ENCODE data around the gene FRK.

The FRK gene

DNA sequence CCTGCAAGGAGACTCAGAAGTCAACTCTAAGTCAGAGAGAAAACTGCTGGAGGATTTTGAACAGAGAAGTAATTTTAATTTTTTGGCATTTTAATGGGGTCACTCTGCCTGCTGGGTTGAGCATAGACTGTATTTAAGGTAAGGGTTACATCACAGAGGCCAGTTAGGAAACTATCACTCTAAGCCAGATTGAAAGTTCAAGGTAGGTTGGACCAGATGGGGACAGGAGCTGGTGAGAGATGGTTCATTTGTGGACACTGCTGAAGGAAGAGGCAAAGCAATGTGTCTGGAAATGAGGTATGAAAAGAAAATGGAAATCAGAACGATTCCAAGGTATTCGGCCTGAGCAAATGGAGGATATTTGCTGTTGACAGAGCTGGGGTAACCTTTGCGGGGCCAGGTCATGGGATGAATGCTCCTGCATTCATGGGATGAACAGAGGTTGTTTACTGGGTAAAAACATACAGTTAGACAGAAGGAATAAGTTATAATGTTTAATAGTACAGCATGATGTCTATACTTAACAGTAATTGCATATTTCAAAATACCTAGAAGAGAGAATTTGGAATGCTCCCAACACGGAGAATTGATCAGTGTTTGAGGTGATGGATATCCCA lies 26.9 kb downstream of the FRK start:
- DNase-seq: no peak

DNA sequence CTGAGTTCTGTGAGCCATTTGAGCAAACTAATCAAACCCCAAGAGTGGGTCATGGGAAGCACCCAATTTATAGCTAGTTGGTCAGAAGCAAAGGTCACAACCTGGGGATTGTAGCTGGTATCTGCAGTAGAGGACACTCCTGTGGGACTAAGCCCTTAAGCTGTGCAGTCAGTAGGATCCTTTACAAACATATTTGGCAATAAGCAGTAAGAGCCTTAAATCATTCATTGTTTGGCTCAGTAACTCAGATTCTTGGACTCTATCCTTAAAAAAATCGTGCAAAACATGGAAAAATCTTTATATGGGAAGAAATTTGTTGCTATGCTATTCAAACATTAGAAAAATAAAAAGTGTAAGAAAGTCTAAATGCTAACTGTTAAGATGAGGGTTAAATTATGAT lies 29.9 kb downstream of the FRK start:
- DNase-seq: no peak

DNA sequence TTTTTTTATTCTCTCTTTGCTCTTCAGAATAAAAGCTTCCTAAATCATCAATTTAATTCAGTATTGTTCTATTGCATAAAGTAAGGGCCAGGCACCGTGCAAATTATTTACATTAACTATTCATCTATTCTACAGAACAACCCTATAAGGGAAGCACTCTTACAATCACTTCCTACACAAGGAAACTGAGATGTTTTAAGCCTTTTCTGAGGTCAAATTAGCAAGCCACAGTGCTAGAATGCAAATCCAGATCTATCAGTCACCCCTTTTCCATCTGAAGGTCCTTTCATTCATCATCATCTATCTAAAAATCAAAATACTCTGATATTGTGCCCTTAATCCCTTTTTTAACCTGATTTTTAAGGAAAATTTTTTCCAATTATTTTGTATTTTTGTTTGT lies 31.2 kb downstream of the FRK start:
- no peak for DNase-seq

- no peak for DNase-seq
Observed at GRCh38 chr6:116028233-116028632, 32.5 kb downstream of the FRK start.

GRCh38 chr6:116027801-116028200 lies 32.9 kb downstream of the FRK start:
- no peak for DNase-seq

- DNase-seq: no peak
Observed at GRCh38 chr6:116025405-116025804, 35.3 kb downstream of the FRK start.

- no peak for DNase-seq
Observed at GRCh38 chr6:116022841-116023445, 37.7 kb downstream of the FRK start.

DNA sequence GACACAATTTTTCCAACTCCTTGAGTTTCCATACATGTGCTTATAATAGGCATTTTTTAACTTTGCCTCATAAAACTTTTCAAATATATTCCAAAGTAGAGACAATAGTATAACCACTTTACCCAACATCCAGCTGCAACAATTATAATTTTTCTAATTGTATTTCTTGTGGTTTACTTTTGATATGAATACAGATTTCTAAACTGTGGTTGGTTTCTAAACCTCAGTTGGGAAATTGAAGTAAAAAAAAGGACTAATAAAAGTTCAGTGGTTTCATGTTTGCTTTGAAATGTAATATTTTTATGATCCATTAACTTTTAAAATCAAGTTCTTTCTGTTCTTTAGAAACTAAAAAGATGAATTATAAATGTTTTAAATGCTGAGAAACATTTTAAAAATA lies 40.0 kb downstream of the FRK start:
- no peak for DNase-seq

- no peak for DNase-seq
Observed at GRCh38 chr6:116019428-116019827, 41.3 kb downstream of the FRK start.

DNA sequence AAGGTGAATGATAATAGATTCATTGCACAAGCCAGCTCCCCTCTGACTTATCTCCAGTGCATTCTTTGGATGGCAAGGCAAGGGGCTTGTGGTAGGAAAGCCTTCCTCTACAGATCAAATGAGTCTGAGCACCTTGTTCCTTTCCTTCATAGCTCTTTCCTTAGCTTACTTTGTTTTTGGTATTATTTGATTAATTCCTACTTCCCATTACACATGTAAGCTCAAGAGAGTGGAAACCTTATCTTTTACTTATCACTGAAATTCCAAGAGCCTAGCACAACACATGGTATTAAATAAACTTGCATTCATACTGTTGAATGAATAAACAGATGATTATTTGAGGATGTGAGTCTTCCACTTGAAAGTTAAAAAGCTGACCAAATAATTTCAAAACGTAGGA lies 41.7 kb downstream of the FRK start:
- no peak for DNase-seq

DNA sequence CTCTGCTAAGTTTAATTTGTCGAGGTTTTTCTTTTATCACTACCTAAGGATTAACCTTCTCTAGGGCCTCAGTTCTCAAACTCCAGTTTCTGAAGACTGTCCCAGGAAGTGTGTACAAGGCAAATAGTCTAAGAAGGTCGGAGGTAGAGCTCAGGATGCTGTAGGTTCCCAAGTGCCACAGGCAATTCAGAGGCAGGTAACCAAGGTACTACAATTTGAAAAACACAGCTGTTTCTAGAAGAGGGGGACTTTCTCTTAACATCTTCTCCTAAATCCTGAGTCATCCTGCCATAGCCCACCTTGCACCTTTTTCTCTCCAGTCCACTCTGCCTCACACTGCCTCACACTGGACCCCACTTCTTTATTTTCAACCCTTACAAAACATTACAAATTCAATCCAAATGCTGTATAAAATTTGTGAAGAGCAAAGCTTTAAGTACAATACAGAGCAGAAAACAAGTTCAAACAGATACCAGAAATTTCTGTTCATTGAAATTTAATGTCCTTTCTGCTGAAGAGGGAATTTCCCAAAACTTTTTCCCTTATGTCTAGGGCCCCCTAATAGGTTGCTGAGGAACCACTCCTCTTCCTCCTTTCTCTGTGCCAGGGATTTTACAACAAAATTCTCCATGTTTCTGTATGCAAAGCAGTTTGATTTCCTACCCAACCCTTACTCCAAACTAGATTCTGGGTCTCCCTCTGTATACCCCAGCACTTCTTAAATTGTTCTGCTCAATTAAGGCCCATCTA lies 43.0 kb downstream of the FRK start:
- DNase-seq: no peak

DNA sequence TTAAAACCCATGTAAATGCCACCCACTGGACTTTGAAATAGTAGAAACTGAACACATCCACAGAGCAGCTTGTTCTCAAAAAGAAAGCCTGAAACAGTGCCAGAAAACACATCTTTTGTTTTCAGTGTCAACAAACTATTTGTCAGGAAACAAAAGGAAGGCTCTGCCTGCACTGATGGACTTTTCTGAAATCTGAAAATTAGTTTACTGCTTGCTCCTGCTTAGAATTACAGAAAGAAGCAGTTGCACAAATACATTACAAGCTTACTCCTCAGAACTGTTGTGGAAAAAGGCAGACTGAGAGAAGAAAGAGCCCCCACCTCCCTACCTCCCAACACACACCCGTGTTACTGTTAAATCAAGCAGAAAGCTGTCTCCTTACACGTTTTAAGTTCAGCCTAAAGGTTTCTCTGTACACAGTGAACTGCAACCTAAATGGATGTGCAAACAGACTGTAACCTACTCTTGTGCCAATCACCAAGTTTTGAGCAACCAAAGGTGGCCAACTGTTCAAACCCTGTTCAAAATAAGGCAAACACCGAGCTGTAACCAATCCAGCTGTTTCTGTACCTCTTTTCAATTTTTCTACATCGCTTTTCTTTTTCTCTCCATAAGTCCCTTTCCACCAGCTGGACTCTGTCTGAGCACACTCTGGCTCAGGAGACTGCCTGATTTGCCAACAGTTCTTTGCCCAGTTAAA lies 43.7 kb downstream of the FRK start:
- no peak for DNase-seq

DNA sequence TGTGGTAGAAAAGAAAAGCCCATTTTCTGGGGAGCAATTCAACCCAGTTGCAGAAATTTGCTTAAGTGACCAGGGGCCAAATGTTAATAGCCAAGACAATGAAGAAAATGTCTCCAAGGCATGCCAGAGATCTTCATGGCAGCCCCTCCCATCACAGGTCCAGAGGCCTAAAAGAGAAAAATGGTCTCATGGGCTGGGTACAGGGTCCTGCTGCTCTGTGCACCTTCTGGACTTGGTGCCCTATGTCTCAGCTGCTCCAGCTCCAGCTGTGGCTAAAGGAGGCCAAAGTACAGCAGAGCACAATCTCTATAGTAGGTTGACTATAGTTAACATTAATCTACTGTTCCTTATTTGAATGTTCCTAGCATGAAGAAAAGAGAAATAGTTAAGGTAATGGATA lies 44.7 kb downstream of the FRK start:
- DNase-seq: no peak

DNA sequence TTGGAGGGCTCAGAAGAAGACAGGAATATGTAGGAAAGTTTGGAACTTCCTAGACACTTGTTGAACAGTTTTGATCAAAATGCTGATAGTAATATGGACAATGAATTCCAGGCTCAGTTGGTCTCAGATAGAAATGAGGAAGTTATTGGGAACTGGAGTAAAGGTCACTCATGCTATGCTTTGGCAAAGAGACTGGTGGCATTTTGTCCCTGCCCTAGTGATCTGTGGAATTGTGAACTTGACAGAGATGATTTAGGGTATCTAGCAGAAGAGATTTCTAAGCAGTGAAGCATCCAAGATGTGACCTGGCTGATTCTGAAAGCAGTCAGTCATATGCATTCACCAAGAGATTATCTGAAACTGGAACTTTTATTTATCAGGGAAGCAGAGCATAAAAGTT lies 45.1 kb downstream of the FRK start:
- no peak for DNase-seq

GRCh38 chr6:116012951-116013350 lies 47.7 kb downstream of the FRK start:
- no peak for DNase-seq

GRCh38 chr6:116012471-116012949 lies 48.2 kb downstream of the FRK start:
- no peak for DNase-seq

DNA sequence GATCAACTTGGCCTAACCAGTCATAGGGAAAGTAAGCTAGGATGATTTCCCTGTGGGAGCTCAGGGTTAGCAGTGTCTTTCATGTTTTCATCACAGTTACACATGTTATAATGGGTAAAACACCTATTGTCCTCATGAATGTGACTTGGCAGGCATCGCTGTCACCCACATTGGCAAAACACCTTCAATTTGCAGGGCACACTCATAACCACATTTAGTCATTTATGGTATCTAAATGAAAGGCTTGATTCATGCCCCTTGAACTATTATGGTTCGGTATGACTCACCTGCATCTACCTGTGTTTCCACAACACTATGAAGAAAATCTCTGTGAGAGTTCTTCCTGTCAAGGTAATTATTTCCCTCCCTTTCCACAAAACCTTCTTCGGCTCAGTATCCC lies 49.2 kb downstream of the FRK start:
- peak; percentile 50 for DNase-seq

DNA sequence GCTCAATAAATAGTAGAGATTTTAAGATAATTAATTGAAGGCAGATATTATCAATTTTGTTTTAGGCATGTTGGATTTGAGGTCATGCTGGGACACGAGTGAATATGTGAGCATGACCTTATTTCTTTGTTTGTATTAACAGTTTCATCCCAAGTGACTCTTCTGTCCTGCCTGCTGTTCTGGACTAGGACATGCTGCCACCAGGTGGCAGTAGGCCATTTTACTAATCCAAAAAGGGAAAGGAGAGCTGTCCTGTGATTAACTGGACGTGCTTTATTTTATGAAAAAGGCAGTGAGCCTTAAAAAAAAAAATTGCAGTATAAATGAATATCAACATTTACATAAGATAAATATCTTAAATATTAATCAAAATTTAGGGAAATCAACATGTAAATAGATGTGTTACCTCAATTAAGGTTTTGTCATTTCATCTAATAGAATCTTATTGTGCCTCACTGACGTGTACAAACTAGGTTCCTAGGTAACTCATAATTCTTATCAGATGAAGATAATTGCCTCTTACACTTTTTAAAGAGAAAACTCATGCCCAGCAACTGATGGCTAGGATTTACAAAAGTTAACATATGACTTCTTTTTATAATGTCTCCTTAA lies 49.8 kb downstream of the FRK start:
- DNase-seq: peak; percentile 47

DNA sequence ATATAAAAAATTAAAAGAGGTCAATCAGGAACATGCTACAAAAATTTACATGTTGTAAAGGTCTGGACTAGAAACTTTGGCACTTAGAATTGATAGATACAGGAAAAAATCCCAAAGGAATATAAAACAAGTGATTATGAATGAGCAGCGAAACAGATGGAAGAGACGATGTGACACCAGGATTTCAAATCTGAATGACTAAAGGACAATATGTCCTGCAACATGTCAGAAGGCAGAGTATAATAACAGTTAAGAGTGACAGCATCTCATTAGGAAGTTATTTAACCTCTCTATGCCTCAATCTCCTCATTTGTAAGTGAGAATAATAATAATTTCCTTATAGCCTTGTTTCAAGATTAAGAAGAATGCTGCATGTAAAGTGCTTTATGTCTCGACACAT lies 50.3 kb downstream of the FRK start:
- DNase-seq: no peak

- DNase-seq: no peak
Observed at GRCh38 chr6:116008470-116009243, 52.0 kb downstream of the FRK start.

DNA sequence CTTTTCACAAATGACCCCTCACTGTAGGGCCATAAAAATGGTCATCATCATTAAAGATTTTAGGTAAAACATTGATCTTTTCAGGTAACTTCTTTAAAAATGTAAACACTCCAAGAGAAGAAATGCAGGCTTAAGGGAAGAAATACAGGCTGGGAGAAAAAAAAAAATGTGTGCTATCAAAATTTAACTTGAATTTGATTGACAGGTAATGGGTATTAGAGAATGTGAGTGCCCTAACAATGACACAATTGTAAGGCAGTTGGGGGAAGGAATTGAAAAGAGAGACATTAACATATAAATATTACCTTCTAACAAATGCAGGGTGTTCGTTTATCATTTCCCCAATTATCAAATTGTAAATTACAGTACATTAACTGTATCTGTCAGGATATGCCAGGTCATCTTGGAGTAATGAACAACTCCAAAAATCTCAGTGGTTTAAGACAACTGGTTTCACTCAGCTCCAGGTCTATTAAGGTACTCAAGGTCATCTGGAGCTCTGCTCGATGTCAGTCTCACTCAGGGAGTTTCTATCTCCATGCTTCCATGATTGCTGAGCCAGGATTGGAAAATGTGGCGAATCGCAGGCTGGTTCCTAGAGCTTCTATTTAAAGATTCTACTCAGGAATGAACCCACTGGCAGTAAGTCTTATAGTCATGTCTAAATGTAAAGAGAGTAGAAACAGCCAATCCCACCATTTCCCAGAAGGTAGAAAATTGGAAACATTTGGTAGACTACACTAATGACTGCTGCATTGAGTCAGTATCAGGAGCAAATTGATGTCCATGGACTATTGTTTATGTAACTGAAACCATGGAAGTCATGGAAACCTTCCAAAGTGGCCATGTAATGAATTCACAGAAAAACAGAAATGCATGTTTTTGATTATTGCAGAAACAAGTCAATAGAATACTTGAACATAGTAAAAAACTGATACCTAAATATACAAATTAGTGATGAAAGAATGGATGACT lies 55.6 kb downstream of the FRK start:
- DNase-seq: no peak

Measured in activated naive CD4-positive, alpha-beta T cell treated with anti-CD3 and anti-CD28 coated beads, Interleukin-2, amount 50 U/mL, for 16 hours (primary cell).